NCI-H82 treated with DMSO at 0.1 percent for 48 hours (cell line): Measurements from ENCODE around the gene ENKD1.

Experiments used
- DNase-seq: peaks from one replicate; lab custom pipeline; 2025; ENCODE audit not compliant: unreplicated experiment; lab: John Stamatoyannopoulos, UW

Gene ENKD1

DNA sequence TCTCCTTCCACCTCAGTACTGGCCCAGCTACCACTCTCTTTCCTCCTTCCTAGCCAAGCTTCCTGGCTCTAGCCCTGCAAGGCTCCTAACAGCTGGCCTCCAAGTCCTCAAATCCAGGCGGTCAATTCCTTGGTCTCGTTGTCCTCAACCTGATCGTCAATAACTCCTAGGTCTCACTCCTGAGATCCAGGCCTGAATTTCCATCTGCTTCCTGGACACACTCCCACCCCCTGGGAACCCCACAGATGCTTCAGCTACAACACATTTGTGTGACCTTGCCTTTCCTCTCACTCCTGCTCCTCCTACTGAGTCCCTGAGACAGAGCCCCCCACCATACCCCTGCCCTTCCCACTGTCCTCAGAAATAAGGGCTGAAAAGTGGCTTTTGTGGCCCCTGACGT, 2.3 kb downstream of the ENKD1 start:
- no peak for DNase-seq

DNA sequence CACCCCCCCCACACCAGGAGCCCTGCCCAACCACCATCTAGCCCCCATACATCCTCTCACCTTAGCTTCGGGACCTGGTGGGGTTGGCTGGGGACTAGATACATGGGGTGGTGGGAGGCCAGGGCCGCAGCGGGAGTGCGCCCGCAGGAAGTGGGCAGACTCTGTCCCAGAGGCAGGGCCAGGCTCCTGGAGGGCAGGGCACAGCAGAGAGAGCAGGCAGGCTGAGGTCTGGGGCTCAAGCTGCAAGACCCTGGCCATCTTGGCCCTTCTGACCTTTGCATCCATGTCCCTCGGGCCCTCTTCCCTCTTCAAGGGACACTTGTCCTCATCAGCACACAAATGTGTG, 2.7 kb downstream of the ENKD1 start:
- no peak for DNase-seq

DNA sequence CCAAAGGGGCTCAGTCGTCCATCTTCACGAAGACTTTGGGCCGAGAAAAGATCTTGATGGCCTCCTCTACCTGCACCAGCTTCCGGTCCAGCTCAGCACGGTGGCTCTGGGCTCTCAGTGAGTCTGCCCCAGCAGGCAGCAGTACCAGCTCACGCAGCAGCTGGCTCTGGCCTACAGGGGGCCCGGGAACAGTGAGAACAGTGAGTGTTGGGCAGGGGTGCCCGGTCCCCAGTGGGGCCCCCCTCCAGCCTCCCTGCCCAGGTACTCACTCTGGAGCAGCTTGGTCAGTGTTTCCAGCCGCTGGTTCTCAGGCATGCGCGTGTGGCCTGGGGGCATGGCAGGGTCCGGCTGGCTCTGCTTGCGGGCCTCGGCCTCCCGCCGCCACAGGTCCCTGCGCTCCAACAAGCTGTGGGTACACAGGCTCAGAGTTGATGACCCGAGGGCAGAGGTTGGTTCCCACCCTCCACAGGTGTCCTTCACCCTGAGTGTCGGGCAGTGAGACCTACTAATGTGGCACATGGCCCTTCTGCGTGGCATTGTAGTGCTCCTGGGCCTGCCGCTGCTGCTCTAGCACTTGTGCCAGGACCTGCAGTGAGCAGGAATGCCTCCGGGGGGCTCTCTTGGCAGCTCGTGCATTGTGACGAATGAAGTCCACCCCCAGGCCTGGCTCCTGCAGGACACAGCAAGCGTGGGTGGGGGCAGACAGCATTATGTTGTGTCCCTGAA, 3.2 kb downstream of the ENKD1 start:
- DNase-seq: no peak

DNA sequence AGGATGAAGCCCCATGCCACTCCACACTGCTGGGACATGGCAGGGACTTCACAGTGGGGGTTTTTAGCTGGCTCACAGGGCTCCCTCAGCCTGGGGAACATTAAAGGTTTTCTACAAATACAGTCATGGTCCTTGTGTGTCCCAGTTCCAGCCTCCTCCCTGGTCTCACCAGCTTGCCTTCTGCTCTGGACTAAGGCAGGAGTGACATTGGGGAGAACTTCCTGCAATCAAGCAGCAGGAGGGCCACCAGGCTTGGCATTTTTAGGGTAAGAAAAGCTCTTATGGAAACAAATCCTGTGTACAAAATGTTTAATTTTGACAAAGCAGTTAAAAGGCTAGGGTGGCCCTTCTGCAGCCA, 3.9 kb downstream of the ENKD1 start:
- no peak for DNase-seq

DNA sequence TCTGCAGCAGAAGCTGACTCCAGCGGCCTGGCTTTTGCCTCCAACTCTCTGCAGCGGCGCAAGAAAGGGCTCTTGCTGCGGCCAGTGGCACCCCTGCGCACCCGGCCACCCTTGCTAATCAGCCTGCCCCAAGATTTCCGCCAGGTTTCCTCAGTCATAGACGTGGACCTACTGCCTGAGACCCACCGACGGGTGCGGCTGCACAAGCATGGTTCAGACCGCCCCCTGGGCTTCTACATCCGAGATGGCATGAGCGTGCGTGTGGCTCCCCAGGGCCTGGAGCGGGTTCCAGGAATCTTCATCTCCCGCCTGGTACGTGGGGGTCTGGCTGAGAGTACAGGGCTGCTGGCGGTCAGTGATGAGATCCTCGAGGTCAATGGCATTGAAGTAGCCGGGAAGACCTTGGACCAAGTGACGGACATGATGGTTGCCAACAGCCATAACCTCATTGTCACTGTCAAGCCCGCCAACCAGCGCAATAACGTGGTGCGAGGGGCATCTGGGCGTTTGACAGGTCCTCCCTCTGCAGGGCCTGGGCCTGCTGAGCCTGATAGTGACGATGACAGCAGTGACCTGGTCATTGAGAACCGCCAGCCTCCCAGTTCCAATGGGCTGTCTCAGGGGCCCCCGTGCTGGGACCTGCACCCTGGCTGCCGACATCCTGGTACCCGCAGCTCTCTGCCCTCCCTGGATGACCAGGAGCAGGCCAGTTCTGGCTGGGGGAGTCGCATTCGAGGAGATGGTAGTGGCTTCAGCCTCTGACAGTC, 4.5 kb downstream of the ENKD1 start:
- DNase-seq: no peak

DNA sequence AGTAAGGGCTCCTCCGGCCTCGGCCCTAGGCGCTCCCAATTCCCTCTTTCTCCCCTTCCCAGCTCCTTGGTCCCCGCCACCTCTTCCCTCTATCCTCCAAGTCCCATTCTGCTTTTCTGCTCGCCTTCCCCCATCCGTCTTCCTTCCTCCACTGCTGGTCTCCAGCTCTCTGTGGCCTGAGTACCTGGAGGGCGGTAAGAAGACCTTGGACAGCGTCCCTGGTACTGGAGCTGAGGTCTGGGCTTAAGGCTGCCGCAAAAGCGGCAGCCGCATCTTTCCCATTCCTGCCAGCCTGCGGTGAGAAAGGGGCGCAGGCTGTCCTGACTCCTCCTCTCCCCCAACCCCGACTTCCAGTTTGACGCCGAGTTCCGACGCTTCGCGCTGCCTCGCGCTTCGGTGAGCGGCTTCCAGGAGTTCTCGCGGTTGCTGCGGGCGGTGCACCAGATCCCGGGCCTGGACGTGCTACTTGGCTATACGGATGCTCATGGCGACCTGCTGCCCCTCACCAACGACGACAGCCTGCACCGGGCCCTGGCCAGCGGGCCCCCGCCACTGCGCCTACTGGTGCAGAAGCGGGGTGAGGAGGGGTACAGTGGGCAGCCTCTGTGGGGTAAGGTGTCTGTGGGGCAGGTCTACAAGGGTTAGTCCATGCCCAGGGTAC, 5.3 kb downstream of the ENKD1 start:
- DNase-seq: no peak

DNA sequence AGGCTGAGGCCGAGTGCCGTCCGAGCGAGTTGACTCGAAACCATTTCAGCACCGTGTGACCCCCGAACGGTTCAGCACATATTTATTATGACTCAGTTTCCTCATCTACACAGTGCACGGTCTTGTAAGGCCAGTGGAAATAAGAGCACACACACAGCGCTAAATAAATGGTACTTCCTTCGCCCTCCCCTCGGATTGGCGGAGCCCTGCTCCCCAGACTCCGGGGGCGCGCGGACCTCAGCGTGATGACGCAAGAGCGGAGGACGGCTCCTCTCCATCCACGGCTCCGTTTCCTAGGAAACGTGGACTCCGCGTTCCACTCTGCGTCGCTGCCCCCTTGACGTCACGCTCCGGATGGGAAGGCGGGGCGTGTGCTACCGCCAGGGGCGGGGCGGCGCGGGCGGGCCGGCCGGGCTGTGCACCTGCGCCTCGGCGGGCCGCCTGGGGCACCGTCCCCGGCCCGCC, 6.0 kb downstream of the ENKD1 start, which contains the start of gene PARD6A:
TSS of gene PARD6A (plus strand) at position 397 of the 465 bp plus-strand sequence. CDS start 79 bp downstream, outside the sequence.
- DNase-seq: peak; percentile 78

DNA sequence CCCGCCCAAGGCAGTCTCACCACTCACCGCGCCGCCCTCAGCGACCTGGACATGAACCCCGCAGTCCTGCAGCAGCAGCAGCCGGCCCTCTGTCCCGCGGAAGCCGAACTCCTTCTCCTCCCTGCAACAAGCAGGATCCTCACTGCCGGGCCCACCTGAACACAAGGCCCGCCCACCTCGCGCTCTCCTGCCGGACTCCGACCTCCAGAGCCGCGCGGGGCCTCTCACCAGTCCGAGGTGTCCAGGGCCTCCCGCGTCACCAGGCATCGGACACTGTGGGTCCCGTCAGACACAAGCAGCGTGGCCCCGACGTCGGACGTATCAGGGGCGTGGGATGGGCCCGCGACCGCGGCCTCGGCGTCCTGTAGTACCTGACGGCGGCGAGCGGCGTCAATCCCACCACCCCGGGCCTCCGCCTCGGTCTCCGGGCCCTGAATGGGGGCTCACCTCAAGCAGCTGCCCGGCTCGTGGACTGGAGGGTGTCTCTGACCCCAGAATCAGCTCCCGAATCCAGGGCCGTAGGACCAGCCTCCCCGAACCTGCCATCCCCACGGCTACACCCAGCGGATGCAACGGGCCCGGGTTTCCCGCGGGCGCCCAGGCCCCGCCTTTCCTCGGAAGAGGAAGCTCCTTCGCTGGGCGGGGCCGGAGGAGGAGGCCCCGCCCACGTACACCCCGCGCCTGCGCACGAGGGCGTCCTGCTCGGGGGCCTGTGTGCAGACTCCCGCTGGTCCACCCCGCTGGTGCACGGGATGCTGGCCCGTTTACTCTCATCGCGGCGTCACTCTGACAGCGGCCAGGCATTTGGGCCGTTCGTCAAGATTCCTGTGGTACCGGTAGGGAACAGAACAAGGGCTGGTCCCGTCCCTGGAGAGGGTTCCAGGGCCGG, 6.6 kb downstream of the ENKD1 start, which contains the start of gene ACD:
TSS of gene ACD (minus strand) at position 586 of the 889 bp plus-strand sequence. CDS start at position 546, 40 bp downstream.
- DNase-seq: peak; percentile 54

DNA sequence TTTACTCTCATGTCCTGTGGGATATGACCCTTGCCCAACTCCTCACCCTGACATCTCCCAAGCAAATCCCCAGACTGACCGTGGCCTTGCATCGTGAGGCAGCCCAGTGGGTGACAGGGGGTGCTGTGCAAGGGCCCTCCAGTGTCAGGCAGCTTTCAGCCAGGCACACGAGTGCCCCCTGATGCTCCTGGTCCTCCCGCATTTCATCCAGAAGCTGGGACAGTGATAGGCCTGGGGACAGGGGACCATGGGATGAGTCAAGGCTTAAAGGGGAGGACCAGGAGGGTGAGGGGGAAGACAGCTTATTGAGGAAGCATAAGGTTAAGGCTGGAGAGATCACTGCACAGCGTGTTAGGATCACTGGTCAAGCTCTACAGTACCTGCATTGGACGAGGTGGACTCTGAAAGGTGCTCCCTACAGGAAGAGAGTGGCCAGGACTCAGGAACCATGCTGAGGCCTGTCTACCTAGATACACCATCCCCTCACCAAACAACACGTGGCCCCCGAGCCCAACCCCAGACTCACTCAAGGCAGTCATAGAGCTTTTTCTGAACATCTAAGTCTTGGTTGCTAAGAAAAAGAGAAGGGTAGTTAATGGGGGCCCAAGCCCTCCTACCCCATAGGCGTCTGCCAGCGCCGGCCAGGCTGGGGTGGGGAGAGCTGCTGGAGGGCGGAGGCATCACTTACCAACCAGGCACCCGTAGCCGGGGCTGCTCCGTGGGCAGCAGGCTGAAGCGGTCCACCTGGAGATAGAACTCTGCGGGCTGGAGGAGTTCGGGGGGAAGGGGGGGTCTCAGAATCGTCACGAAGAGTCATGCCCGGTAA, 7.5 kb downstream of the ENKD1 start:
- no peak for DNase-seq

DNA sequence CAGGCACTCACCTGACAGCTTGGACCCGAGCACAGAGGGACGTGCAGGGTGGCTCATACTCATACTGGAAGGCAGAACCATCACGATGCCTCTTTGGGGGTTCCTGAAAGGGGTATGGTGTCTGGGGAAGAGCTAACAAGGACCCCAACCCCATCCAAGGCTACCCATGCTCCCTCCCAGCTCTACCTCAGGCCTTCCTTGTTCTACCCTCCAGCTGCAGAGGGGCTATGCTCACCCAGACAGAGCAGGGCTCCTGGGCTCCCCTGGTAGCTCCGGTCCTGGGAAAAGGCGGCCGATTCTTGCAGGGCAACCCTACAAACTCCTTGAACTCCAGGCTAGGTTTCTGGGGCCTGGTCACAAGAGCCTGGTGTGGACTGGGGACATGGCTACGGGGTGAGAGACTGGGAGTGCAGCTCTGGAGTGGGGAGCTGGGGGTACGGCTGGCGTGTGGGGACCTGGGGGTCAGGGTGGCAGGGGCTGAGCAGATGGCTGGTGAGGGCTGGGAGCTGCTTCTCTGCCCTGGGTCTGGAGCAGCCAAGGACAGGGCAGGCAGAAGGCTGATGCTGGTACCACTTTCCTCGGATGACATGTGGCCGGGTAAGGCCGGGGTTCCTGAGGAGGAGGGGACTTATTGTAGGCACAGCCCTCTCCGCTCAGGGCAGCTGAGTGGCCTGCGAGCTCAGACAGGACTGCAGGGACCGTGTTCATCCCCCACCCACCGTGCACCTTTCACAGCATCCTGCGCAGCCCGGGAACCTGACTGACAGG, 8.6 kb downstream of the ENKD1 start:
- no peak for DNase-seq

DNA sequence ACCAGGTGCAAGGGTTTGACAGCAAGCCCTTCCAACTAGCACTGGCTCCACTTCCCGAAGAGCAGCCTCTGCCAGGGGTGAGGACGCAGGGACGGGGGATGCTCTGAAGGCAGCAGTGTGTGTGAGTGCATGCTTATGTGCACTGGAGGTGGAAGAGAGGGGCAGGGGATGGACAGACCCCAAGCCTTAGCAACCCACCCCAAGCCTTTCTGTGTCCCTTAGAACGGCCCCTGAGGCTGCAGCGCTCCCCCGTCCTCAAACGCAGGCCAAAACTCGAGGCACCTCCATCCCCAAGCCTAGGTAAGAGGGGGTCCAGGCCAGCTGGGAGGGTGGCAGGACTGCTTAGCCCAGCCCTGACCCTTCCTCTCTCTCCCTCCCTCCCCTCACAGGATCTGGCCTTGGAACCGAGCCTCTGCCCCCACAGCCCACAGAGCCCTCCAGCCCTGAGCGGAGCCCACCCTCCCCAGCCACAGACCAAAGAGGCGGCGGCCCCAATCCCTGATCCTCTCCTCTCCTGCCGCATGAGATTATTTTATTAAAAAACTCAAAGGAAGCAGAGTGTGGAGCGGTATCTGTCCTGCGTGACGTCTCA, 9.4 kb downstream of the ENKD1 start:
- DNase-seq: no peak

DNA sequence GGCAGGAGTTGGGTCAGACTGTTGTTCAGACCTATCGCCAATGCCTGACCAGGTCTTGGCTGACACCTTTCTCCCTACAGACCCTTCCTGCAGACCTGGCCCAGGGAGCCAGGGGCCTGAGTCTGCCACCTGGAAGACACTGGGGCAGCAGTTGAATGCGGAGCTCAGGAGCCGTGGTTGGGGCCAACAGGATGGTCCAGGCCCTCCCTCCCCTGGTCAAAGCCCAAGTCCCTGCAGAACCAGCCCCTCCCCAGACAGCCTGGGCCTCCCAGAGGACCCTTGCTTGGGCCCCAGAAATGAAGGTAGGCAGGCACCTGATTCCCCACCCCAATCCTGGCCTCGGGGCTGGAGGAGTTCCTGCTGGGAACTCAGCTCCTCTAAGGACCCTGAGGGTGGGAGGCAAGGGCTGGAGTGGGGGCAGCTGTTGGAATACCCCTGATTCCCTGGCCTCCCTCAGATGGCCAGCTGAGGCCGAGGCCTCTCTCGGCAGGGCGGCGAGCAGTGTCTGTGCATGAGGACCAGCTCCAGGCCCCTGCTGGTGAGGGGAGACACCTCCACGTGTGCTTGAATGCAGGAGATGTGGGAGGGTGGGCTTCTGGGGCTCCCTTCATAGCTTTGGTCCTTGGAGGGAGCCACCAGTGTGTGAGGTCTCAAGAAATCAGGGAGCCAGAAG, 10.1 kb downstream of the ENKD1 start:
- DNase-seq: no peak

DNA sequence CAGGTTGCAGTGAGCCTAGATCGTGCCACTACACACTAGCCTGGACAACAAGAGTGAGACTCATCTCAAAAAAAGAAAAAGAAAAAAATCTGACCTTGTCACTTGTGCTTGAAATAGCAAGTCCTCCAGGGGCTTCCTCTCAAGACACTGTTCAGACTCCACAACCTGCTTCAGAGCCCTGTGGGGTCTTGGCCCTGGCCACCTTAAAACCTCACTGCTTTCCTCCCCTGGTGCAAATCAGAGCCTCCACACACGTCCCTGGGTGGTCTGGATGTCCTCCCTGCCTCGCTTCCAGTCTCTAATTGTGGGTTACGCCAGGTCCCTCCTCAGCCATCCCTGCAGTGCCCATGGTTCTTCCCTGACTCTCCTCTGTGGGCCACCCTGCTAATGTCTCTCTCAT, 11.2 kb downstream of the ENKD1 start:
- DNase-seq: no peak

DNA sequence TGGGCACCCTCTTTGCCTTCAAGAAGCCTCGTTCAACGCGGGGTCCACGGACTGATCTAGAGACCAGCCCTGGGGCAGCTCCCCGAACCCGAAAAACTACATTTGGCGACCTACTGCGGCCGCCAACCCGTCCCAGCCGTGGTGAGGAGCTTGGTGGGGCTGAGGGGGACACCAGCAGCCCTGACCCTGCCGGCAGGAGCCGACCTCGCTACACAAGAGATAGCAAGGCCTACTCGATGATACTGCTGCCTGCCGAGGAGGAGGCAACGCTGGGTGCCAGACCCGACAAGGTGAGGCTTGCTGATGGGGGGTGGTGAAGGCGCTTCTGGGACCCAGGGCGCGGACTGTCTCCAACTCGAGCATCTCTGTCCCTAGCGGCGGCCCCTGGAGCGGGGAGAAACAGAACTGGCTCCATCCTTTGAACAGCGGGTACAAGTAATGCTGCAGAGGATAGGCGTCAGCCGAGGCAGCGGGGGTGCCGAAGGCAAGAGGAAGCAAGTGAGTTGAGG, 12.1 kb downstream of the ENKD1 start:
- no peak for DNase-seq

DNA sequence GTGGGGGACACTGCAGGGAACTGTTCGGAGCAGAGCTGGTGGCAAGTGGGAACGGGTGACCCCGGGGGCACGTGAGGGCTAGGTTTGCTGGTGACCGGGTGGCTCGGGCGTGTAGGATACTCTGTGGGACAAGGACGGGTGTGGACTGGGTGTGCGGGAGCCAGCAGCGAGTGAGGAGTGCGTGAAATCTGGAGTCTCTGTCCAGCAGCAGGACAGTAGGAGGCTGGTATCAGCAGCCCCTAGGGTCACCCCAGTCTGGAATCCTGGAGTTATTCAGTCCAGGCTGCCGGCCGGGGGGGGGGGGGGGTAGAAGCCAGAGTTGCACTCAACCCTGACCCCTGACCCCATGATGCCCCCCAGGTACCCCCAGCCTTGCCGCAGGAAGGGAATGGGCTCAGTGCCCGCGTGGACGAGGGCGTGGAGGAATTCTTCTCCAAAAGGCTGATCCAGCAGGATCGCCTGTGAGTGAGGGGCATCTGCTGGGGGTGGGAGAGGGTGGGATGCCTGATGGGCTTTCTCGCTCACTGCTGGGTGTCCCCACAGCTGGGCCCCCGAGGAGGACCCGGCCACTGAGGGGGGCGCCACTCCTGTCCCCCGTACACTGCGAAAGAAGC, 12.7 kb downstream of the ENKD1 start:
- no peak for DNase-seq

DNA sequence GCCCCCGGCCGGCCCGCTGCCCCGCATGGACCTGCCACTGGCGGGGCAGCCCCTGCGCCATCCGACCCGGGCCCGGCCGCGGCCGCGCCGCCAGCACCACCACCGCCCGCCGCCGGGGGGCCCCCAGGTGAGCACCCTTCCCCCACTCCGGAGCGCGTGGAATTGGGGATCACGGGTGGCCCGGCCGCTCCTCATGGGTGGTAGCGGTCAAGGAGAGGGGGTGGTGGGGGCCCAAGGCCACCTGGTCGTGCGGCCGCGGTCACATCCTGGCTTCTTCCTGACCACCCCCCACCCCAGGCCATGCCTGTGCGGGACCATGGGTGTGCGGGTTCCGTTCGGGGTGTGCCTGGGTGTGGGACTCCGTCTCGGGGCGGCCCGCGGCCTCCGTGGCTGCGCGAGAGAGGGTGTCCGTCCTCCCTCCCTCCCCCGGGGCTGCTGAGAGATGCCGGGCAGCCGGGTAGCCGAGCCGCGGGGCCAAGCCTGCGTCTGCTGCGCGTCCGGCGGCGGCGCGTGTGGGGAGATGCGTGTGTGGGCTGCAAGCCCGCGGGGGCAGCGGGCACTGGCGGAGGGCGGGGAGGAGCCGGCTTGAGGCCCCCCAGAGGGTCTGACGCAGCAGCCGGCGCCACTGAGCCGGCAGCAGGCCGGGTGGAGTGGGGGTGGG, 13.3 kb downstream of the ENKD1 start:
- no peak for DNase-seq

DNA sequence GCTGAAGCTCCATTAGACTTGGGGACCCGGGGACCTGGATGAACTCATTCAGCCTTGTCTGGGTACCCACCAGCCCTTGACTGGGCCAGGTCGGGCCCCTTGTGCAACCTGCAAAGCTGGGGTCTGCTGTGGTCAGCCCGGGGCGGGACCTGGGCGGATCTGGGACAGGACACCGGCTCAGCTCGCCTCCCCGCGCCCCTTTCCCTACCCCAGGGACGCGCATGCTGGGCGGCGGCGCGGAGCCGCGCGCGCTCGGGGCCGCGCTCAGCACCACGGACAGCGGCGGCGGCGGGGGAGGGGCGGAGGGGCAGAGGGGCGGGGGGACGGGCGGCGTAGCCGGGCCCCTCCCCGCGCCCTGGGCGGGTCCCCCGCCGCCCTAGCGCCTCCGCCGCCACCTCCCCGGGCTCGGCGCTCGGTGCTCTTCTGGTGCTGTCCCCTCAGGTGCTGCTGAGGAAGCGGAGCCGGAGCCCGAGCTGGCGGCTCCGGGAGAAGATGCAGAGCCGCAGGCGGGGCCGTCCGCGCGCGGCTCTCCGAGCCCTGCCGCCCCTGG, 13.9 kb downstream of the ENKD1 start:
- DNase-seq: no peak
